ENCODE measurements around the gene PCDHA1.
A peak's percentile ranks its signal among the peaks of the same experiment; 100 is the strongest.

Gene PCDHA1

GRCh38 chr5:140927228-140927573 lies 141.3 kb downstream of the PCDHA1 start:
- Mint-ChIP-seq H3K27ac (no peak overlapping the region), H3K27me3 (ENCODE audit: low read depth, poor library complexity) (peaks cover 62% of the 10 kb centered on the region), H3K4me3 (peak overlapping the region; percentile 81), H3K4me1 (peaks cover 22% of the 10 kb centered on the region), H3K9me3 (no peaks in the 10 kb centered on the region), H3K36me3 (ENCODE audit: low read depth) (peaks cover 9% of the 10 kb centered on the region)
- TF ChIP-seq, protein P1, sequence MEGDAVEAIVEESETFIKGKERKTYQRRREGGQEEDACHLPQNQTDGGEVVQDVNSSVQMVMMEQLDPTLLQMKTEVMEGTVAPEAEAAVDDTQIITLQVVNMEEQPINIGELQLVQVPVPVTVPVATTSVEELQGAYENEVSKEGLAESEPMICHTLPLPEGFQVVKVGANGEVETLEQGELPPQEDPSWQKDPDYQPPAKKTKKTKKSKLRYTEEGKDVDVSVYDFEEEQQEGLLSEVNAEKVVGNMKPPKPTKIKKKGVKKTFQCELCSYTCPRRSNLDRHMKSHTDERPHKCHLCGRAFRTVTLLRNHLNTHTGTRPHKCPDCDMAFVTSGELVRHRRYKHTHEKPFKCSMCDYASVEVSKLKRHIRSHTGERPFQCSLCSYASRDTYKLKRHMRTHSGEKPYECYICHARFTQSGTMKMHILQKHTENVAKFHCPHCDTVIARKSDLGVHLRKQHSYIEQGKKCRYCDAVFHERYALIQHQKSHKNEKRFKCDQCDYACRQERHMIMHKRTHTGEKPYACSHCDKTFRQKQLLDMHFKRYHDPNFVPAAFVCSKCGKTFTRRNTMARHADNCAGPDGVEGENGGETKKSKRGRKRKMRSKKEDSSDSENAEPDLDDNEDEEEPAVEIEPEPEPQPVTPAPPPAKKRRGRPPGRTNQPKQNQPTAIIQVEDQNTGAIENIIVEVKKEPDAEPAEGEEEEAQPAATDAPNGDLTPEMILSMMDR (IDR thresholded peaks at IDR 0.05): no peak
- no peak for DNase-seq

DNA sequence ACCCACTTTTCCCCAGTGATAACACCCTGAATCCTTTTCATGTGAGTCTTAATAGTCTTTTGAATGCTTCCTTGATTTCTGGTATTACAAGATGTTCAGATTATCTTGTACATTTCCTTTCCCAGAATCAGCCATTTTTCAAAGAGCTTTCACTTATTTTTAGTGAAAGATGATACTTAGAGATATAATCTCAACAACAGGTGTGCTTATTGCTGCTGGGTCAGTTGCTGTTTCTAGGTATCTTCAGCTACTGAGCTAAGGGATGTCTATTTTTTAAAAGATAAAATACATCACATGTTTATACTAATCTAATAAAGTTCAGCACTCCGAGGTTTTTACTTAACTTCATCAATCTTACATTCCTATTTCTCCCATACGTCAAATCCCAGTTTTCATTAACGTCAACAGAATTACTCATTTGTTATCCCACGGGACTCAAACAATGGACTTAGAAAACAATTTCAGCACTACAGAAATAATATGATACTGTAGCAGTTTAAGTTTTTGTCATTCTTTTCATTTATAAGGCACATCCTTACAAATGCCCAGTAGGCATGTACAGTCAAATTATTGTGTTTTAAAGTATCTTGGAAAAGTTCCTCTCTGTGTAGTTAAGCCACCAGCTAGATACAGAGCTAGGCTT lies 149.1 kb downstream of the PCDHA1 start:
- no peaks in the 10 kb centered on the region for H3K9me3 Mint-ChIP-seq
- H3K4me3 Mint-ChIP-seq: no peak overlapping the region
- H3K27me3 Mint-ChIP-seq (ENCODE audit: low read depth, poor library complexity): no peaks in the 10 kb centered on the region
- TF ChIP-seq, protein P1 (IDR thresholded peaks at IDR 0.05): no peak
- H3K4me1 Mint-ChIP-seq: no peaks in the 10 kb centered on the region
- no peak overlapping the region for H3K27ac Mint-ChIP-seq
- no peaks in the 10 kb centered on the region for H3K36me3 Mint-ChIP-seq (ENCODE audit: low read depth)
- no peak for DNase-seq

- H3K36me3 Mint-ChIP-seq (ENCODE audit: low read depth): peaks cover 25% of the 10 kb centered on the region
- TF ChIP-seq, protein P1 (IDR thresholded peaks at IDR 0.05): no peak
- no peaks in the 10 kb centered on the region for H3K4me1 Mint-ChIP-seq
- peaks cover 5% of the 10 kb centered on the region for H3K27me3 Mint-ChIP-seq (ENCODE audit: low read depth, poor library complexity)
- DNase-seq: no peak
- H3K9me3 Mint-ChIP-seq: peaks cover 26% of the 10 kb centered on the region
- no peak overlapping the region for H3K4me3 Mint-ChIP-seq
- H3K27ac Mint-ChIP-seq: no peak overlapping the region
These were observed 160.6 kb downstream of the PCDHA1 start for GRCh38 chr5:140946578-140946977.

DNA sequence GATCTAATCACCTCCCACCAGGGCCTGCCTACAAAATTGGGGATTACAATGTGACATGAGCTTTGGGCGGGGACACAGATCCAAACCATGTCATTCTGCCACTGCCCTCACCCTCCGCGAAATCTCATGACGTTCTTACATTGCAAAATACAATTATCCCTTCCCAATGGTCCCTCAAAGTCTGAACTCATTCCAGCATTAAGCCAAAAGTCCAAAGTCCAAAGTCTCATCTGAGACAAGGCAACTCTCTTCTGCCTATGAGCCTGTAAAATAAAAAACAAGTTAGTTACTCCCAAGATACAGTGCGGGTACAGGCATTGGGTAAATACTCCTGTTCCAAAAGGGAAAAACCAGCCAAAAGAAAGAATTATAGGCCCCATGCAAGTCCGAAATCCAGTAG lies 165.7 kb downstream of the PCDHA1 start:
- TF ChIP-seq, protein P1 (IDR thresholded peaks at IDR 0.05): no peak
- H3K36me3 Mint-ChIP-seq (ENCODE audit: low read depth): peaks cover 26% of the 10 kb centered on the region
- peaks cover 36% of the 10 kb centered on the region for H3K9me3 Mint-ChIP-seq
- H3K27me3 Mint-ChIP-seq (ENCODE audit: low read depth, poor library complexity): no peaks in the 10 kb centered on the region
- H3K4me3 Mint-ChIP-seq: no peak overlapping the region
- H3K27ac Mint-ChIP-seq: no peak overlapping the region
- DNase-seq: no peak
- no peaks in the 10 kb centered on the region for H3K4me1 Mint-ChIP-seq

DNA sequence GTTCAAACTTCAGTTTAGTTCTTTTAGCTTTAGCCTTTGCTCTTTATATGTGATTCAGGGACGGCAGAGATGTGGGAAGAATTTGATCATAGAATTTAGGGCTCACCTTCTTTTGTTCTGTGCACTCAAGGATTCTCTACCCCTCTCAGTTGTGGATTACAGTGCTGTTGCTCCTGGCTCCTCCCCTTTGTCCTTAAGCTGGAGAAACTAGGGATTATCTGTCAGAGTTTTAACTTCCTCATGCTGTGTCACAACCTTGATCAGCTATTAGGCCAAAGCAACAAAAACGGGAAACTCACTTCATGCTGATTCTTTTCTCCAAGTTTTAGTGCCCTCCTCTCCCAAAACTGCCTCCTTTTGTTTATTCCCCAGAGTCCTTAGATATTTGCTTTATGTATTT lies 167.3 kb downstream of the PCDHA1 start:
- Mint-ChIP-seq H3K9me3 (peaks cover 36% of the 10 kb centered on the region), H3K4me3 (no peak overlapping the region), H3K27ac (no peak overlapping the region), H3K36me3 (ENCODE audit: low read depth) (peaks cover 26% of the 10 kb centered on the region), H3K4me1 (no peaks in the 10 kb centered on the region), H3K27me3 (ENCODE audit: low read depth, poor library complexity) (no peaks in the 10 kb centered on the region)
- TF ChIP-seq, protein P1 (IDR thresholded peaks at IDR 0.05): no peak
- DNase-seq: no peak

GRCh38 chr5:140962190-140962589 lies 176.2 kb downstream of the PCDHA1 start:
- H3K4me1 Mint-ChIP-seq: peaks cover 21% of the 10 kb centered on the region
- H3K36me3 Mint-ChIP-seq (ENCODE audit: low read depth): no peaks in the 10 kb centered on the region
- no peaks in the 10 kb centered on the region for H3K9me3 Mint-ChIP-seq
- peaks cover 38% of the 10 kb centered on the region for H3K27me3 Mint-ChIP-seq (ENCODE audit: low read depth, poor library complexity)
- DNase-seq: no peak
- H3K27ac Mint-ChIP-seq: no peak overlapping the region
- TF ChIP-seq, protein P1 (IDR thresholded peaks at IDR 0.05): no peak
- H3K4me3 Mint-ChIP-seq: no peak overlapping the region
